Central memory CD8-positive, alpha-beta T cell (primary cell): ENCODE results near the gene ANGEL2.
"Not testable (repeated sequence)": the region's sequence is repeated elsewhere in the genome, so short reads cannot be mapped to it uniquely, and the experiment has no call there.

Source experiments
- ATAC-seq: fragments of 150-1000 bp; cut with Tn5 transposase; replicated peaks from 2 replicates; pipeline ENCODE4 v1.10.0; 2022; ENCODE audit warnings: mild to moderate bottlenecking, moderate FRiP score, moderate number of reproducible peaks; ENCODE audit not compliant: poor library complexity, severe bottlenecking; ENCODE audit errors: extremely low read depth
- DNase-seq, 2 donors: peaks; one replicate each; pipeline ENCODE4 v3.0.0; 2021; ENCODE audit warnings: low spot score in 2 of 2
- H3K27ac Mint-ChIP-seq: one replicate; pipeline ENCODE4 v1.8.0; 2022; ENCODE audit warnings: low read depth, mild to moderate bottlenecking, moderate library complexity, mixed read lengths
- H3K27me3 Mint-ChIP-seq: one replicate; pipeline ENCODE4 v1.8.0; 2022; ENCODE audit warnings: mixed read lengths
- H3K36me3 Mint-ChIP-seq: one replicate; pipeline ENCODE4 v1.8.0; 2022; ENCODE audit warnings: mild to moderate bottlenecking, moderate library complexity, mixed read lengths; ENCODE audit not compliant: insufficient read depth
- H3K4me1 Mint-ChIP-seq: one replicate; pipeline ENCODE4 v1.8.0; 2022; ENCODE audit warnings: mixed read lengths
- H3K4me3 Mint-ChIP-seq: one replicate; pipeline ENCODE4 v1.8.0; 2022; ENCODE audit warnings: mild to moderate bottlenecking, moderate library complexity, mixed read lengths
- H3K9me3 Mint-ChIP-seq: one replicate; pipeline ENCODE4 v1.8.0; 2022; ENCODE audit warnings: mixed read lengths

Gene ANGEL2

DNA sequence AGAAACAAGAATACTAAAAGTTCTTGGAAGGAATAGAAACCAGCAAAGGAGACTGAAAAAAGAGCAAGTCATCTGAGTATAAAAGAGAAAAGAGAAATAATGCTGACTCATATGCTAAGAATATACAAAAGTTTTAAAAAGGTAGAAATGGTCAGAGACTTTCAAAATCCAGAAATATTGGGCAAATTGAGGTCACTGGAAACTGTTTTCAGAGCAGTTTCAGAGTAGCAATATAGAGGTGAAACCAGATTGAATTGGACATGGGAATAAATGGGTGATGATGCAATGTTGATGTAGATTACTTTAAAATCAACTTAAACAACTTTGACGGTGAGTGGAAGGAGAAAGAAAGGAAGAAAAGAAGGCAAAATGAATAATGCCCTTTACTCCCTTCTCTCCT, 33.6 kb upstream of the ANGEL2 start:
- no peak overlapping the region for H3K4me3 Mint-ChIP-seq

DNA sequence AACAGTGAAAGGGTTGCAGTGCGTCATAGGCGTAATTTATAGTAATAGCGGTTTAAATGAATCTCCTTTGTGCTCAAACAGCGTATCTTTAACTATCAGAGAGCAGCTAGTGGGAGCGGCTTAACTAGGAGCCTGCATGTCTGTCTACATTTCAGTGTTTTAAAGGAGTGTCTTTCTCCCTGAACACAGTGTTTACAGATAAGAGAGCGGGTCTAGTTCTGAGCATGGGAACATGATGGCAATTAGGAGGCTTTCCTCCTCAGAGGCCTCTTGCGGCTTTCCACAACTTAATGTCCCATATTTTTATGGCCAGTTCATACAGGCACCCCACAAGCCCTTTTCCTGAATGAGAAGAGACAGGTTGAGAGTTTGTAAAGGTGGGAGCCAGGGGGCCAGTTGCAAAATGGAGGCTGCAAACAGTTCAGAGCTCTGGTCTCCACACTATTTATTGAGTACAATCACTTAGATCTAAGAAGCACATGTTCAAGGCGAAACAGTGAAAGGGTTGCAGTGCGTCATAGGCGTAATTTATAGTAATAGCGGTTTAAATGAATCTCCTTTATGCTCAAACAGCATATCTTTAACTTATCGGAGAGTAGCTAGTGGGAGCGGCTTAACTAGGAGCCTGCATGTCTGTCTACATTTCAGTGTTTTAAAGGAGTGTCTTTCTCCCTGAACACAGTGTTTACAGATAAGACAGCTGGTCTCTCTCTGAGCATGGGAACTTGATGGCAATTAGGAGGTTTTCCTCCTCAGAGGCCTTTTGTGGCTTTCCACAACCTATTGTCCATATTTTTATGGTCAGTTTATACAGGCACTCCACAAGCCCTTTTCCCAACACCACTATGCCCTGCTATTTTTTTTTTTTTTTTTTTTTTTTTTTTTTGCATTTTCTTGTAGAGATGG, 29.9 kb upstream of the ANGEL2 start:
- H3K9me3 Mint-ChIP-seq, H3K4me1 Mint-ChIP-seq, H3K4me3 Mint-ChIP-seq, ATAC-seq, DNase-seq, H3K36me3 Mint-ChIP-seq, H3K27ac Mint-ChIP-seq: not testable (repeated sequence)
- H3K27me3 Mint-ChIP-seq, result peaks cover 27% of the 10 kb centered on the region

More for the DNA sequence above, 33.6 kb upstream of the ANGEL2 start:
- no peak for DNase-seq
- Mint-ChIP-seq H3K9me3 (peaks cover 7% of the 10 kb centered on the region), H3K36me3 (peaks cover 13% of the 10 kb centered on the region), H3K27me3 (peaks cover 27% of the 10 kb centered on the region), H3K4me1 (peaks cover 30% of the 10 kb centered on the region), H3K27ac (no peak overlapping the region)
- ATAC-seq, result no peak

GRCh38 chr1:213041443-213041842, 25.8 kb upstream of the ANGEL2 start:
- Mint-ChIP-seq H3K9me3 (no peaks in the 10 kb centered on the region), H3K4me1 (no peaks in the 10 kb centered on the region), H3K27me3 (peaks cover 16% of the 10 kb centered on the region), H3K27ac (no peak overlapping the region), H3K36me3 (peaks cover 2% of the 10 kb centered on the region), H3K4me3 (no peak overlapping the region)
- ATAC-seq (no peak), DNase-seq (no peak)

DNA sequence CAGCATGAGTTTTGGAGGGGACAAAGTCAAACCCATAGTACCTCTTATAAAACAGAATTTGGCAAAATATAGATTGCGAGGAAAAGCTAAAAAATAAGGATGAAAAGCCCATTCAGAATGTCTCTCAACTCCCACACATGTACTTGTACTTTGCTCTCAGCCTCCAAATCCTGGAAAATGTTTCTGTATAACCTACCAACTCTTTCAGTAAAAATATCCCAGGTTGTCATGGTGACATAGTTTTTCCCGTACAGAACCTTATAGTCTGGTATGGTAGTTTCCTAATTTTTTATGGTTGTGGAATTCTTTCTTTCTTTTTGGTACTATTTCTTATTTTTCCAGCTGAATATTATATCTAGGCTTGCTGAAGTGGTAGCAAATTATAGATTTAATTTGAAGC, 19.9 kb upstream of the ANGEL2 start:
- DNase-seq (no peak), ATAC-seq (no peak)
- Mint-ChIP-seq H3K4me3 (no peak overlapping the region), H3K9me3 (no peaks in the 10 kb centered on the region), H3K36me3 (no peaks in the 10 kb centered on the region), H3K27ac (no peak overlapping the region), H3K4me1 (no peaks in the 10 kb centered on the region), H3K27me3 (peaks cover 72% of the 10 kb centered on the region)

- ATAC-seq (no peak), DNase-seq (no peak)
- Mint-ChIP-seq H3K4me3 (no peak overlapping the region), H3K27me3 (peaks cover 80% of the 10 kb centered on the region), H3K27ac (no peak overlapping the region), H3K9me3 (no peaks in the 10 kb centered on the region), H3K4me1 (no peaks in the 10 kb centered on the region), H3K36me3 (no peaks in the 10 kb centered on the region)
Measured at GRCh38 chr1:213034713-213035112, 19.0 kb upstream of the ANGEL2 start.

GRCh38 chr1:213032651-213033050, 17.0 kb upstream of the ANGEL2 start:
- H3K9me3 Mint-ChIP-seq, result no peaks in the 10 kb centered on the region
- no peak overlapping the region for H3K27ac Mint-ChIP-seq
- H3K36me3 Mint-ChIP-seq, result no peaks in the 10 kb centered on the region
- no peak overlapping the region for H3K4me3 Mint-ChIP-seq
- no peak for ATAC-seq
- no peaks in the 10 kb centered on the region for H3K4me1 Mint-ChIP-seq
- H3K27me3 Mint-ChIP-seq, result peaks cover 96% of the 10 kb centered on the region
- no peak for DNase-seq

- H3K4me1 Mint-ChIP-seq, H3K4me3 Mint-ChIP-seq, ATAC-seq, H3K36me3 Mint-ChIP-seq, DNase-seq, H3K27ac Mint-ChIP-seq, H3K9me3 Mint-ChIP-seq: not testable (repeated sequence)
- peaks cover 91% of the 10 kb centered on the region for H3K27me3 Mint-ChIP-seq
Measured at GRCh38 chr1:213027024-213027423, 11.4 kb upstream of the ANGEL2 start.

DNA sequence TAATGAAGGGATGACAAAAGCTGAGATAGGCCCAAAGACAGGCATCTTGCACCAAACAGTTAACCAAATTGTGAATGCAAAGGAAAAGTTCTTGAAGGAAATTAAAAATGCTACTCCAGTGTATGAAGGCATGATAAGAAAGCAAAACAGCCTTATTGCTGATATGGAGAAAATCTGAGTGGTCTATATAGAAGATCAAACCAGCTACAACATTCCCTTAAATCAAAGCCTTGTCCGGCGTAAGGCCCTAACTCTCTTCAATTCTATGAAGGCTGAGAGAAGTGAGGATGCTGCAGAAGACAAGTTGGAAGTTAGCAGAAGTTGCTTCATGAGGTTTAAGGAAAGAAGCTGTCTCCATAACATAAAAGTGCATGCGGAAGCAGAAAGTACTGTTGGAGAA, 4.3 kb upstream of the ANGEL2 start:
- H3K9me3 Mint-ChIP-seq, result no peaks in the 10 kb centered on the region
- no peak overlapping the region for H3K27ac Mint-ChIP-seq
- no peak overlapping the region for H3K4me3 Mint-ChIP-seq
- H3K36me3 Mint-ChIP-seq, result peaks cover 3% of the 10 kb centered on the region
- ATAC-seq (no peak), DNase-seq (no peak)
- H3K4me1 Mint-ChIP-seq, result peaks cover 6% of the 10 kb centered on the region
- peaks cover 21% of the 10 kb centered on the region for H3K27me3 Mint-ChIP-seq

GRCh38 chr1:213019450-213019849, 3.8 kb upstream of the ANGEL2 start:
- no peaks in the 10 kb centered on the region for H3K9me3 Mint-ChIP-seq
- H3K27me3 Mint-ChIP-seq, result peaks cover 16% of the 10 kb centered on the region
- ATAC-seq (no peak), DNase-seq (no peak)
- no peak overlapping the region for H3K4me3 Mint-ChIP-seq
- peaks cover 3% of the 10 kb centered on the region for H3K36me3 Mint-ChIP-seq
- peaks cover 11% of the 10 kb centered on the region for H3K4me1 Mint-ChIP-seq
- H3K27ac Mint-ChIP-seq, result no peak overlapping the region

GRCh38 chr1:213017447-213018273, 2.0 kb upstream of the ANGEL2 start:
- Mint-ChIP-seq H3K27ac (no peak overlapping the region), H3K27me3 (no peaks in the 10 kb centered on the region), H3K4me3 (no peak overlapping the region), H3K4me1 (peaks cover 23% of the 10 kb centered on the region), H3K36me3 (peaks cover 3% of the 10 kb centered on the region), H3K9me3 (no peaks in the 10 kb centered on the region)
- ATAC-seq, result no peak
- no peak for DNase-seq

DNA sequence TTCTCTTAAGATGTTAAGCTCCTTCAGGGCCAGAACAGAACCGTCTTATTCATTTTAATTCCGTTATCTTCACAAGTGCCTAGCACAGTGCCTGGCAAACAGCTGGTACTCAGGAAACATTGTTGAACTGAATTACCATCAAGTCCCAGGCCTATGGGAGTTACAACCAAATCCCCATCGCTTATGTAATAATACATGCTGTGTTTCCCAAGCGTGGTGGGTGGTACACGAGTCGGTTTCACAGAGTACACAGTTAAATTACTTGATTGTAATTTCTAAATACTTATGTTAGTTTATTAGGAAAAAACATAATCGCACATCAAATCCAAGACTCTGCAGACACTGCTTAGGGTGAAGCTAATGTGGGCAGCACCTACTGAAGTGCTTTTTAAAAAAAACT, 1.0 kb downstream of the ANGEL2 start:
- H3K27ac Mint-ChIP-seq, result peak overlapping the region; percentile 100
- ATAC-seq, result no peak
- H3K36me3 Mint-ChIP-seq, result peaks cover 6% of the 10 kb centered on the region
- DNase-seq, result no peak
- H3K27me3 Mint-ChIP-seq, result no peaks in the 10 kb centered on the region
- H3K4me1 Mint-ChIP-seq, result peaks cover 38% of the 10 kb centered on the region
- H3K4me3 Mint-ChIP-seq, result peak overlapping the region; percentile 100
- no peaks in the 10 kb centered on the region for H3K9me3 Mint-ChIP-seq

DNA sequence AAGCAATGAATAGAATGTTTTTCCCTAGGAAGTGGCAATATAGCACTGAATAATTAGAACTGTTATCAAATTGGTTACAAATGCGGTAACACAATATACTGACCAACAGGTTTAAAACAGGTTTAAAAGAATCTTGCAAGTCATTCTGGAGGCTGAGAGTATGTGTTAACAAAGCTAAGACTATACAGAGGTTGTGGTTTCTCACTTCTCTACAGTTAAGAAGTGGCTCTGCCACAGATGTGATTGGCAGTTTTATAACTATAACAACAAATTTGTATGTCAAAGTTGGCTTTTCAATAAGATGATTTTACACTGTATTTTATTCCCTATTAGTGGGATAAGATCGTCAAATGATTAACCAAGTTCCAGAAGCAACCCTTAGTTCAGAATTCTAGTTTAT, 7.1 kb downstream of the ANGEL2 start:
- Mint-ChIP-seq H3K36me3 (peaks cover 33% of the 10 kb centered on the region), H3K9me3 (no peaks in the 10 kb centered on the region), H3K4me3 (peak overlapping the region; percentile 52), H3K27me3 (no peaks in the 10 kb centered on the region), H3K27ac (peak overlapping the region; percentile 38), H3K4me1 (peaks cover 40% of the 10 kb centered on the region)
- peak; percentile 97 for ATAC-seq
- no peak for DNase-seq

GRCh38 chr1:213003256-213003655, 12.4 kb downstream of the ANGEL2 start:
- Mint-ChIP-seq H3K36me3 (peaks cover 45% of the 10 kb centered on the region), H3K9me3 (no peaks in the 10 kb centered on the region), H3K4me3 (no peak overlapping the region), H3K4me1 (peaks cover 20% of the 10 kb centered on the region), H3K27ac (peak overlapping the region; percentile 33), H3K27me3 (no peaks in the 10 kb centered on the region)
- ATAC-seq (no peak), DNase-seq (no peak)
